DND-41 (cell line): Measurements from ENCODE around the gene ANKRD11.

Experiments used
- EZH2 ChIP-seq: IDR thresholded peaks from 3 replicates; pipeline ENCODE4 v1.6.1; 2012; ENCODE audit warnings: borderline replicate concordance, low read depth, mild to moderate bottlenecking, moderate library complexity, low read length, inconsistent platforms; ENCODE audit not compliant: severe bottlenecking
- TF ChIP-seq, protein P1 (sequence below): IDR thresholded peaks from 2 replicates; pipeline ENCODE4 v1.5.1; 2012; ENCODE audit warnings: borderline replicate concordance, low read length, moderate library complexity, mild to moderate bottlenecking; ENCODE audit not compliant: poor library complexity, severe bottlenecking; ENCODE audit errors: extremely low read depth

DNA sequence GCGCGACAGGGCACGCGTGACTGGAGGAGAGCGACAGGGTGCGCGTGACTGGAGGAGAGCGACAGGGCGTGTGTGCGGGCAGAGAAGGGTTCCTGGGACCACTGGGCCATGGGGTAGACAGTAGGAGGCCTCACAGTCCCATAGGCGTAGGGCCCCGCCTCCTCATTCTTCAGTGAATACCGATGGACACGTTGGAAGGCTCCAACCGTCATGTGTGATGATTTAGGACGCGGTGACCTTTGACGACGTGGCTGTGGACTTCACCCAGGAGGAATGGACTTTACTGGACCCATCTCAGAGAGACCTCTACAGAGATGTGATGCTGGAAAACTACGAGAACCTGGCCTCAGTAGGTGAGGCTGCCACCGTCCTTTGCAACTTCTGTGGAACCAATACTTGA is 267.4 kb downstream of the ANKRD11 start:
- TF ChIP-seq, protein P1, sequence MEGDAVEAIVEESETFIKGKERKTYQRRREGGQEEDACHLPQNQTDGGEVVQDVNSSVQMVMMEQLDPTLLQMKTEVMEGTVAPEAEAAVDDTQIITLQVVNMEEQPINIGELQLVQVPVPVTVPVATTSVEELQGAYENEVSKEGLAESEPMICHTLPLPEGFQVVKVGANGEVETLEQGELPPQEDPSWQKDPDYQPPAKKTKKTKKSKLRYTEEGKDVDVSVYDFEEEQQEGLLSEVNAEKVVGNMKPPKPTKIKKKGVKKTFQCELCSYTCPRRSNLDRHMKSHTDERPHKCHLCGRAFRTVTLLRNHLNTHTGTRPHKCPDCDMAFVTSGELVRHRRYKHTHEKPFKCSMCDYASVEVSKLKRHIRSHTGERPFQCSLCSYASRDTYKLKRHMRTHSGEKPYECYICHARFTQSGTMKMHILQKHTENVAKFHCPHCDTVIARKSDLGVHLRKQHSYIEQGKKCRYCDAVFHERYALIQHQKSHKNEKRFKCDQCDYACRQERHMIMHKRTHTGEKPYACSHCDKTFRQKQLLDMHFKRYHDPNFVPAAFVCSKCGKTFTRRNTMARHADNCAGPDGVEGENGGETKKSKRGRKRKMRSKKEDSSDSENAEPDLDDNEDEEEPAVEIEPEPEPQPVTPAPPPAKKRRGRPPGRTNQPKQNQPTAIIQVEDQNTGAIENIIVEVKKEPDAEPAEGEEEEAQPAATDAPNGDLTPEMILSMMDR = no peak
- TF ChIP-seq EZH2 = no peak
